Tibial nerve (tissue), 4 donors: ENCODE results near the gene HYI. TPM values are rescaled to one million over a fixed set of nuclear protein-coding genes. Genes with fewer than 3 reads are reported as not detected.

ENCODE experiments used
- DNase-seq, 2 donors: peaks; one replicate each; pipeline ENCODE4 v3.0.0-alpha.2; 2019; ENCODE audit warnings: low spot score in 2 of 2
- H3K27ac ChIP-seq, 4 donors: fragments of 200-600 bp; sonication (generic) in 3 of 4; one replicate each; pipeline ENCODE4 v1.5.1; 2017 to 2019; ENCODE audit warnings: mild to moderate bottlenecking in 1 of 4
- H3K27me3 ChIP-seq, 2 donors: fragments of 200-600 bp; sonication (generic) in 1 of 2; one replicate each; pipeline versions ENCODE4 v1.5.1 to v1.6.0; 2017 to 2019
- H3K36me3 ChIP-seq, 3 donors: fragments of 200-600 bp; sonication (generic); one replicate each; pipeline ENCODE4 v1.5.1; 2018 to 2019
- H3K4me1 ChIP-seq, 4 donors: fragments of 200-600 bp; sonication (generic) in 3 of 4; one replicate each; pipeline ENCODE4 v1.5.1; 2017 to 2019
- H3K4me3 ChIP-seq, 4 donors: fragments of 200-600 bp; sonication (generic) in 3 of 4; one replicate each; pipeline ENCODE4 v1.5.1; 2017 to 2019; ENCODE audit warnings: mild to moderate bottlenecking in 1 of 4, moderate library complexity in 1 of 4
- H3K9me3 ChIP-seq, 4 donors: fragments of 200-600 bp; sonication (generic) in 3 of 4; one replicate each; pipeline ENCODE4 v1.5.1; 2017 to 2019
- CTCF ChIP-seq, 5 experiments: fragments of 200-600 bp in 3 of 5; fragments of 450-650 bp in 2 of 5; sonication (generic) in 3 of 5; IDR thresholded peaks; one replicate each; pipeline ENCODE4 v1.5.1; 2016 to 2019; ENCODE audit warnings: antibody characterized with exemption in 5 of 5, mild to moderate bottlenecking in 3 of 5, moderate library complexity in 2 of 5
- EP300 ChIP-seq, 2 donors: sonication (generic); formaldehyde crosslinking; IDR thresholded peaks; one replicate each; pipeline ENCODE4 v1.6.1; 2017; ENCODE audit warnings: antibody characterized with exemption in 2 of 2, mild to moderate bottlenecking in 1 of 2
- POLR2A ChIP-seq, 2 donors: fragments of 450-650 bp; IDR thresholded peaks; one replicate each; pipeline ENCODE4 v1.6.1; 2017; ENCODE audit warnings: antibody characterized with exemption in 2 of 2, mild to moderate bottlenecking in 2 of 2, moderate library complexity in 2 of 2
- WGBS, 2 donors: methylation state at CpG; one replicate each; pipeline ENCODE4 v1.1.5; 2018; 5-methylcytosine and 5-hydroxymethylcytosine counted together
- total RNA-seq, 4 donors: library from RNA; depleted of rRNA; stranded (reverse); fragments of >200 nt; gene quantifications; one replicate each; pipeline ENCODE4 v1.1.0, GENCODE V29; 2016

Gene HYI
- total RNA-seq, 4 donors from 2014 or later, result 69.8 to 144 (median 97.7) TPM

- DNase-seq, result no peak
- 65 to 83% methylated on average over 4 of the region's 4 CpGs for WGBS, 2 donors
- Histone ChIP-seq H3K9me3 (no peaks in the 10 kb centered on the region), H3K4me3 (no peak overlapping the region), H3K36me3 (peaks cover 0 to 100% (median 78%) of the 10 kb centered on the region in 3 donors), H3K27me3 (no peaks in the 10 kb centered on the region), H3K27ac (no peak overlapping the region), H3K4me1 (no peaks in the 10 kb centered on the region)
- no peak for TF ChIP-seq CTCF (IDR thresholded peaks at IDR 0.05)
- TF ChIP-seq EP300 (IDR thresholded peaks at IDR 0.05), result no peak
- no peak for TF ChIP-seq POLR2A (IDR thresholded peaks at IDR 0.05)
These were observed 28.7 kb downstream of the HYI start for GRCh38 chr1:43425045-43425444.

GRCh38 chr1:43423672-43424550 is 29.8 kb downstream of the HYI start:
- Histone ChIP-seq H3K9me3 (no peaks in the 10 kb centered on the region), H3K27ac (no peak overlapping the region), H3K4me1 (no peaks in the 10 kb centered on the region), H3K4me3 (no peak overlapping the region), H3K36me3 (peaks cover 0 to 100% (median 77%) of the 10 kb centered on the region in 3 donors), H3K27me3 (no peaks in the 10 kb centered on the region)
- TF ChIP-seq EP300 (IDR thresholded peaks at IDR 0.05) (no peak), POLR2A (IDR thresholded peaks at IDR 0.05) (no peak), CTCF (IDR thresholded peaks at IDR 0.05) (no peak)
- DNase-seq, result no peak
- 91 to 92% methylated on average over 23 of the region's 23 CpGs for WGBS, 2 donors

- Histone ChIP-seq H3K27me3 (no peaks in the 10 kb centered on the region), H3K9me3 (no peaks in the 10 kb centered on the region), H3K4me1 (no peaks in the 10 kb centered on the region), H3K4me3 (no peak overlapping the region), H3K27ac (no peak overlapping the region), H3K36me3 (peaks cover 0 to 100% (median 72%) of the 10 kb centered on the region in 3 donors)
- WGBS, 2 donors, result 93 to 94% methylated on average over 16 of the region's 16 CpGs
- TF ChIP-seq POLR2A (IDR thresholded peaks at IDR 0.05) (no peak), EP300 (IDR thresholded peaks at IDR 0.05) (no peak), CTCF (IDR thresholded peaks at IDR 0.05) (no peak)
- no peak for DNase-seq
These were observed 30.6 kb downstream of the HYI start for GRCh38 chr1:43422995-43423671.

GRCh38 chr1:43421976-43422750 is 31.6 kb downstream of the HYI start:
- Histone ChIP-seq H3K27ac (no peak overlapping the region), H3K27me3 (no peaks in the 10 kb centered on the region), H3K4me3 (no peak overlapping the region), H3K4me1 (no peaks in the 10 kb centered on the region), H3K36me3 (peaks cover 0 to 100% (median 64%) of the 10 kb centered on the region in 3 donors), H3K9me3 (no peaks in the 10 kb centered on the region)
- DNase-seq, result no peak
- no peak for TF ChIP-seq EP300 (IDR thresholded peaks at IDR 0.05)
- TF ChIP-seq CTCF (IDR thresholded peaks at IDR 0.05), result no peak
- no peak for TF ChIP-seq POLR2A (IDR thresholded peaks at IDR 0.05)
- WGBS, 2 donors, result 83 to 88% methylated on average over 12 of the region's 12 CpGs
